Left ventricle myocardium inferior (tissue), 1 donor: Measurements from ENCODE around the gene HAO1. TPM values are rescaled to one million over a fixed set of nuclear protein-coding genes. Genes with fewer than 3 reads are reported as not detected.
"Not testable (repeated sequence)": the region's sequence is repeated elsewhere in the genome, so short reads cannot be mapped to it uniquely, and the experiment has no call there.

ENCODE experiments used
- DNase-seq: peaks from one replicate; pipeline ENCODE4 v3.0.0-alpha.2; 2020
- H3K27ac ChIP-seq: fragments of 200-600 bp; replicated peaks from 2 replicates; pipeline ENCODE4 v1.8.0; 2021
- H3K27me3 ChIP-seq: fragments of 200-600 bp; 2 replicates; pipeline ENCODE4 v1.8.0; 2021; ENCODE audit warnings: low read depth
- H3K36me3 ChIP-seq: fragments of 200-600 bp; 2 replicates; pipeline ENCODE4 v1.8.0; 2021
- H3K4me1 ChIP-seq: fragments of 200-600 bp; 2 replicates; pipeline ENCODE4 v1.8.0; 2021
- H3K4me3 ChIP-seq: fragments of 200-600 bp; 2 replicates; pipeline ENCODE4 v1.8.0; 2021; ENCODE audit warnings: mild to moderate bottlenecking, moderate library complexity
- H3K9me3 ChIP-seq: fragments of 200-600 bp; replicated peaks from 2 replicates; pipeline ENCODE4 v1.8.0; 2021
- CTCF ChIP-seq: fragments of 200-600 bp; IDR thresholded peaks from 2 replicates; pipeline ENCODE4 v1.8.0; 2021; ENCODE audit warnings: antibody characterized with exemption, mild to moderate bottlenecking, borderline replicate concordance
- intact Hi-C: fragments of 100-400 bp; cut with micrococcal nuclease; formaldehyde crosslinking; loops from one replicate; pipeline ENCODE4 v1.11.0; 2022
- total RNA-seq: library from RNA; stranded (reverse); fragmentation: NEBNext Ultra II Directional; extraction: Animal tissue kit (Norgen Biotek cat#: 25700); gene quantifications from one replicate; pipeline ENCODE4 v1.2.1, GENCODE V29; 2021
- donor health status: DM: no; HTN: yes; CAD: no; lungs with severe emphysema.

HAO1 gene
- total RNA-seq, 1 donor from 2014 or later = not detected

GRCh38 chr20:7967199-7967844 is 27.1 kb upstream of the HAO1 start:
- intact Hi-C loops = no loop called here
- no peak for DNase-seq
- Histone ChIP-seq H3K4me1 (no peaks in the 10 kb centered on the region), H3K4me3 (no peak overlapping the region), H3K9me3 (no peaks in the 10 kb centered on the region), H3K27ac (no peak overlapping the region), H3K27me3 (peaks cover 19% of the 10 kb centered on the region), H3K36me3 (no peaks in the 10 kb centered on the region)
- no peak for TF ChIP-seq CTCF

DNA sequence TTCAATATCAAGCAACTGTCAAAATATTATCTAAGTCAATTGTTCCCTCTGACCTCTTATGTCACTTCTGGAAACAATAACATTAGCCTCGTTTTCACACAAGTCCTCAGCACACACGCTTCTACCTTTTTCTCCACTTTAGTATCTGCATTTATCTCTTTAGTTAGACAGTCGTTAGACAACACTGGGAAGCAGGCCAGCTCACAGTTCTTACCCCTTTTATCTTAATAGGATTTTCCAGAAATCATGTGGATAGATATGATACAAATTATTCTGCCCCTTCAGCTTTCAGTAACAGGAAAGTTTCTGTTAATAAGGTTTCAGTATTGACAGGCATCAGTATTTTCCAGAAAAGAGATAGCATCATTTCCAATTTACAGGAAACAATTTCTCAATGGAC is 25.9 kb upstream of the HAO1 start:
- no peak for DNase-seq
- no peaks in the 10 kb centered on the region for H3K4me1 ChIP-seq
- no peak overlapping the region for H3K4me3 ChIP-seq
- H3K27ac ChIP-seq = no peak overlapping the region
- no peaks in the 10 kb centered on the region for H3K9me3 ChIP-seq
- H3K27me3 ChIP-seq = peaks cover 19% of the 10 kb centered on the region
- no peaks in the 10 kb centered on the region for H3K36me3 ChIP-seq
- intact Hi-C loops = no loop called here
- no peak for TF ChIP-seq CTCF

- Histone ChIP-seq H3K27ac (no peak overlapping the region), H3K9me3 (peaks cover 10% of the 10 kb centered on the region), H3K4me1 (no peaks in the 10 kb centered on the region), H3K4me3 (no peak overlapping the region), H3K36me3 (no peaks in the 10 kb centered on the region), H3K27me3 (peaks cover 20% of the 10 kb centered on the region)
- DNase-seq = no peak
- no peak for TF ChIP-seq CTCF
- intact Hi-C loops = no loop called here
Observed at GRCh38 chr20:7959484-7959883, 19.2 kb upstream of the HAO1 start.

GRCh38 chr20:7956561-7956960 is 16.3 kb upstream of the HAO1 start:
- intact Hi-C loops = not testable (repeated sequence)

GRCh38 chr20:7950387-7950786 is 10.1 kb upstream of the HAO1 start:
- H3K27ac ChIP-seq = no peak overlapping the region
- H3K27me3 ChIP-seq = no peaks in the 10 kb centered on the region
- H3K36me3 ChIP-seq = no peaks in the 10 kb centered on the region
- peaks cover 29% of the 10 kb centered on the region for H3K9me3 ChIP-seq
- H3K4me1 ChIP-seq = no peaks in the 10 kb centered on the region
- no peak for DNase-seq
- no peak for TF ChIP-seq CTCF
- intact Hi-C loops = no loop called here
- H3K4me3 ChIP-seq = no peak overlapping the region

More at GRCh38 chr20:7956561-7956960, 16.3 kb upstream of the HAO1 start:
- H3K27ac ChIP-seq, DNase-seq, H3K4me1 ChIP-seq, H3K4me3 ChIP-seq, H3K36me3 ChIP-seq: not testable (repeated sequence)
- H3K27me3 ChIP-seq = peaks cover 12% of the 10 kb centered on the region
- peaks cover 27% of the 10 kb centered on the region for H3K9me3 ChIP-seq

GRCh38 chr20:7943891-7944290 is 3.6 kb upstream of the HAO1 start:
- no peaks in the 10 kb centered on the region for H3K36me3 ChIP-seq
- DNase-seq = no peak
- no peak overlapping the region for H3K27ac ChIP-seq
- no peaks in the 10 kb centered on the region for H3K27me3 ChIP-seq
- no peak overlapping the region for H3K4me3 ChIP-seq
- peaks cover 11% of the 10 kb centered on the region for H3K9me3 ChIP-seq
- no peak for TF ChIP-seq CTCF
- intact Hi-C loops = loop anchor here (5.0 kb wide), 1 partner anchor 778 kb away; no protein-coding TSS in a partner anchor
- no peaks in the 10 kb centered on the region for H3K4me1 ChIP-seq
